IMR-90 (cell line): Measurements from ENCODE around the gene CHPT1. TPM values are rescaled to one million over a fixed set of nuclear protein-coding genes. Genes with fewer than 3 reads are reported as not detected.

Source experiments
- ATAC-seq: fragments of 200-7000 bp; cut with Tn5 transposase; 2 replicates; pipeline ENCODE4 v1.9.1; 2020; ENCODE audit warnings: low read depth, mild to moderate bottlenecking, moderate library complexity
- BruUV-seq: library from RNA; stranded (reverse); fragments of 400-500 nt; replicated peaks from 2 replicates; lab custom pipeline; 2021; lab: Mats Ljungman, UMichigan
- CTCF ChIA-PET: fragments of 300-600 bp; formaldehyde crosslinking; extraction: SDS; loops from one replicate; lab custom pipeline; 2021; ENCODE audit warnings: antibody characterized with exemption; lab: Yijun Ruan, JAX
- POLR2A ChIA-PET: fragments of 300-600 bp; sonication (Branson Sonifier 250); formaldehyde crosslinking; loops from one replicate; lab custom pipeline; 2022; ENCODE audit warnings: antibody characterized with exemption; ENCODE audit not compliant: unreplicated experiment; lab: Charles Lee
- DNase-seq: peaks from one replicate; pipeline ENCODE4 v3.0.0; 2013
- H2AFZ ChIP-seq: replicated peaks from 2 replicates; pipeline ENCODE3; 2013; ENCODE audit warnings: low read length, mild to moderate bottlenecking; ENCODE audit not compliant: poor library complexity
- H2AK5ac ChIP-seq: 2 replicates; pipeline ENCODE4 v1.6.1; 2013; ENCODE audit warnings: low read depth, low read length, inconsistent platforms
- H2AK9ac ChIP-seq: replicated peaks from 2 replicates; pipeline ENCODE3; 2013; ENCODE audit warnings: mild to moderate bottlenecking, low read depth, low read length, moderate library complexity; ENCODE audit not compliant: poor library complexity
- H2BK120ac ChIP-seq: 2 replicates; pipeline ENCODE4 v1.6.1; 2013; ENCODE audit warnings: low read depth, low read length, inconsistent platforms
- H2BK15ac ChIP-seq: 3 replicates; pipeline ENCODE4 v1.6.1; 2013; ENCODE audit warnings: low read depth, low read length, inconsistent platforms
- H2BK20ac ChIP-seq: 2 replicates; pipeline ENCODE4 v1.6.1; 2013; ENCODE audit warnings: low read depth, mild to moderate bottlenecking, inconsistent platforms, low read length, moderate library complexity
- H2BK5ac ChIP-seq: 2 replicates; pipeline ENCODE4 v1.6.1; 2013; ENCODE audit warnings: mild to moderate bottlenecking, low read depth, low read length, inconsistent platforms; ENCODE audit not compliant: poor library complexity, severe bottlenecking
- H3K14ac ChIP-seq: replicated peaks from 2 replicates; pipeline ENCODE4 v1.6.1; 2013; ENCODE audit warnings: low read depth, low read length, inconsistent platforms
- H3K18ac ChIP-seq: 2 replicates; pipeline ENCODE4 v1.6.1; 2013; ENCODE audit warnings: low read depth, low read length, control low read depth
- H3K23ac ChIP-seq: 2 replicates; pipeline ENCODE4 v1.6.1; 2013; ENCODE audit warnings: low read depth, low read length, inconsistent platforms
- H3K27ac ChIP-seq: 2 replicates; pipeline ENCODE4 v1.5.1; 2013; ENCODE audit warnings: mild to moderate bottlenecking, control low read depth, low read length; ENCODE audit not compliant: insufficient read depth
- H3K27me3 ChIP-seq: 2 replicates; pipeline ENCODE4 v1.6.1; 2013; ENCODE audit warnings: low read length; ENCODE audit not compliant: control insufficient read depth, insufficient read depth
- H3K36me3 ChIP-seq: 2 replicates; pipeline ENCODE4 v1.6.1; 2013; ENCODE audit warnings: low read length, mixed read lengths; ENCODE audit not compliant: control insufficient read depth, insufficient read depth
- H3K4ac ChIP-seq: 2 replicates; pipeline ENCODE4 v1.6.1; 2013; ENCODE audit warnings: low read depth, low read length, inconsistent platforms
- H3K4me1 ChIP-seq: 2 replicates; pipeline ENCODE4 v1.6.1; 2013; ENCODE audit warnings: low read length, mixed read lengths; ENCODE audit not compliant: control insufficient read depth, insufficient read depth
- H3K4me2 ChIP-seq: 2 replicates; pipeline ENCODE4 v1.6.1; 2013; ENCODE audit warnings: low read depth, mild to moderate bottlenecking, control low read depth, low read length, moderate library complexity
- H3K4me3 ChIP-seq: 2 replicates; pipeline ENCODE4 v1.5.1; 2013; ENCODE audit warnings: low read depth, mild to moderate bottlenecking, control low read depth, low read length, moderate library complexity; ENCODE audit not compliant: insufficient read depth
- H3K56ac ChIP-seq: 2 replicates; pipeline ENCODE4 v1.6.1; 2013; ENCODE audit warnings: low read length, inconsistent platforms; ENCODE audit not compliant: insufficient read depth; ENCODE audit errors: extremely low read depth
- H3K79me1 ChIP-seq, 2 experiments: 2 replicates each; pipeline ENCODE4 v1.6.1; 2013; ENCODE audit warnings: low read length in 2 of 2, inconsistent platforms in 1 of 2, low read depth in 1 of 2
- H3K9ac ChIP-seq: 2 replicates; pipeline ENCODE4 v1.6.1; 2013; ENCODE audit warnings: low read depth, low read length, control low read depth
- H3K9me1 ChIP-seq: 2 replicates; pipeline ENCODE4 v1.6.1; 2013; ENCODE audit warnings: low read length, inconsistent platforms; ENCODE audit not compliant: insufficient read depth
- H3K9me3 ChIP-seq: 2 replicates; pipeline ENCODE4 v1.6.1; 2013; ENCODE audit warnings: low read length; ENCODE audit not compliant: control insufficient read depth, insufficient read depth
- H4K20me1 ChIP-seq: 2 replicates; pipeline ENCODE4 v1.6.1; 2013; ENCODE audit warnings: low read length, inconsistent platforms; ENCODE audit not compliant: insufficient read depth
- H4K5ac ChIP-seq: 2 replicates; pipeline ENCODE4 v1.6.1; 2013; ENCODE audit warnings: mild to moderate bottlenecking, low read depth, low read length, control low read depth
- H4K8ac ChIP-seq, 2 experiments: 2 replicates each; pipeline ENCODE4 v1.6.1; 2013; ENCODE audit warnings: low read depth in 2 of 2, low read length in 2 of 2, control low read depth in 1 of 2, inconsistent platforms in 1 of 2
- H4K91ac ChIP-seq: 2 replicates; pipeline ENCODE4 v1.6.1; 2013; ENCODE audit warnings: low read depth, low read length, inconsistent platforms; ENCODE audit not compliant: insufficient read depth
- BHLHE40 ChIP-seq: fragments of 150-350 bp; IDR thresholded peaks from 2 replicates; pipeline ENCODE4 v1.6.1; 2016; ENCODE audit warnings: mild to moderate bottlenecking, low read depth, low read length
- CEBPB ChIP-seq: IDR thresholded peaks from 2 replicates; pipeline ENCODE4 v1.6.1; 2012; ENCODE audit warnings: low read depth, low read length, improper control_type of control experiment
- CHD1 ChIP-seq: IDR thresholded peaks from 2 replicates; pipeline ENCODE4 v1.6.1; 2012; ENCODE audit warnings: low read depth, low read length, improper control_type of control experiment
- CTCF ChIP-seq: conservative IDR thresholded peaks from 2 replicates; pipeline ENCODE4 v1.5.1; 2012; ENCODE audit warnings: mild to moderate bottlenecking, low read depth, low read length, improper control_type of control experiment
- FOS ChIP-seq: fragments of 150-350 bp; IDR thresholded peaks from 2 replicates; pipeline ENCODE4 v1.6.1; 2016; ENCODE audit warnings: low read depth, low read length
- MAZ ChIP-seq: IDR thresholded peaks from 2 replicates; pipeline ENCODE4 v1.6.1; 2012; ENCODE audit warnings: low read depth, mild to moderate bottlenecking, low read length, improper control_type of control experiment, moderate library complexity, borderline replicate concordance
- MXI1 ChIP-seq: IDR thresholded peaks from 2 replicates; pipeline ENCODE4 v1.6.1; 2012; ENCODE audit warnings: low read depth, mild to moderate bottlenecking, low read length, moderate library complexity, borderline replicate concordance
- POLR2A ChIP-seq: IDR thresholded peaks from 2 replicates; pipeline ENCODE4 v1.6.1; 2012; ENCODE audit warnings: mild to moderate bottlenecking, low read depth, low read length
- RAD21 ChIP-seq: IDR thresholded peaks from 2 replicates; pipeline ENCODE4 v1.6.1; 2012; ENCODE audit warnings: low read length, improper control_type of control experiment
- RCOR1 ChIP-seq: IDR thresholded peaks from 2 replicates; pipeline ENCODE4 v1.6.1; 2012; ENCODE audit warnings: mild to moderate bottlenecking, low read length, improper control_type of control experiment; ENCODE audit not compliant: insufficient replicate concordance
- RFX5 ChIP-seq: IDR thresholded peaks from 2 replicates; pipeline ENCODE4 v1.8.0; 2012; ENCODE audit warnings: low read depth, mild to moderate bottlenecking, low read length, moderate library complexity
- SMC3 ChIP-seq: fragments of 150-350 bp; IDR thresholded peaks from 2 replicates; pipeline ENCODE4 v1.6.1; 2016; ENCODE audit warnings: low read depth, mild to moderate bottlenecking, antibody characterized with exemption, low read length, moderate library complexity
- WGBS, 2 experiments: methylation state at CpG; one replicate each; pipeline versions ENCODE4 v1.1.5 to v1.1.7; 2013; ENCODE audit warnings: missing lambda C conversion rate in 2 of 2; ENCODE audit not compliant: insufficient read length in 1 of 2; ENCODE audit errors: extremely low coverage in 2 of 2; 5-methylcytosine and 5-hydroxymethylcytosine counted together
- dilution Hi-C: fragments of 300-500 bp; cut with HindIII; formaldehyde crosslinking; loops from one replicate; pipeline ENCODE4 v1.14.3; 2018; ENCODE audit warnings: low sequenced_read_pairs; ENCODE audit not compliant: unreplicated experiment
- in situ Hi-C: fragments of 300-500 bp; cut with MboI; formaldehyde crosslinking; loops from 3 replicates; pipeline ENCODE4 v1.14.3; 2019; ENCODE audit warnings: low sequenced_read_pairs, inconsistent platforms, mixed read lengths
- intact Hi-C: fragments of 100-400 bp; cut with micrococcal nuclease; formaldehyde crosslinking; loops from 2 replicates; pipeline ENCODE4 v1.10.0; 2022
- polyA plus RNA-seq, 3 experiments: library from polyadenylated mRNA; depleted of rRNA; stranded (reverse); fragments of >200 nt; gene quantifications; 2 replicates each; pipeline ENCODE4 v1.2.3, GENCODE V29; 2012; ENCODE audit warnings: low replicate concordance in 1 of 3
- total RNA-seq: library from RNA; depleted of rRNA; stranded (reverse); fragments of >200 nt; gene quantifications from 2 replicates; pipeline ENCODE4 v1.2.3, GENCODE V29; 2012
- TF ChIP-seq, protein P1 (sequence below): fragments of 150-350 bp; IDR thresholded peaks from 2 replicates; pipeline ENCODE4 v1.6.1; 2017; ENCODE audit warnings: mild to moderate bottlenecking, antibody characterized with exemption, low read length, low read depth
- TF ChIP-seq, protein P2 (sequence below): fragments of 150-350 bp; IDR thresholded peaks from 2 replicates; pipeline ENCODE4 v1.6.1; 2016; ENCODE audit warnings: low read depth, mild to moderate bottlenecking, low read length, moderate library complexity, borderline replicate concordance

CHPT1 gene
- total and polyA plus RNA-seq, 2 of the 4 experiments (the other 2 are of a cell fraction), result 8.1 to 11.7 TPM

GRCh38 chr12:101653030-101653429 lies 44.4 kb upstream of the CHPT1 start:
- no peaks in the 10 kb centered on the region for H3K9me3 ChIP-seq
- H3K56ac ChIP-seq, result no peak overlapping the region
- ATAC-seq, result no peak
- no TSS peak for BruUV-seq
- H2AFZ ChIP-seq, result no peak overlapping the region
- no peak overlapping the region for H3K4ac ChIP-seq
- no peak overlapping the region for H2AK5ac ChIP-seq
- no peak overlapping the region for H3K9ac ChIP-seq
- no peaks in the 10 kb centered on the region for H3K4me1 ChIP-seq
- no peak overlapping the region for H2AK9ac ChIP-seq
- H4K91ac ChIP-seq, result no peak overlapping the region
- no peak overlapping the region for H4K5ac ChIP-seq
- in situ Hi-C loops, result no loop called here
- DNase-seq, result no peak
- H4K20me1 ChIP-seq, result no peaks in the 10 kb centered on the region
- H3K23ac ChIP-seq, result no peak overlapping the region
- intact Hi-C loops, result loop anchor here (1.0 kb wide), 1 partner anchor 46 kb away; no protein-coding TSS in a partner anchor
- H3K18ac ChIP-seq, result no peak overlapping the region
- H2BK5ac ChIP-seq, result no peak overlapping the region
- H3K4me3 ChIP-seq, result no peak overlapping the region
- WGBS, 2 experiments, result no CpG with 5 or more reads among the region's 3 CpGs
- TF ChIP-seq, protein P1, sequence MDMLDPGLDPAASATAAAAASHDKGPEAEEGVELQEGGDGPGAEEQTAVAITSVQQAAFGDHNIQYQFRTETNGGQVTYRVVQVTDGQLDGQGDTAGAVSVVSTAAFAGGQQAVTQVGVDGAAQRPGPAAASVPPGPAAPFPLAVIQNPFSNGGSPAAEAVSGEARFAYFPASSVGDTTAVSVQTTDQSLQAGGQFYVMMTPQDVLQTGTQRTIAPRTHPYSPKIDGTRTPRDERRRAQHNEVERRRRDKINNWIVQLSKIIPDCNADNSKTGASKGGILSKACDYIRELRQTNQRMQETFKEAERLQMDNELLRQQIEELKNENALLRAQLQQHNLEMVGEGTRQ, result no peak
- no peak for TF ChIP-seq RCOR1
- no peak for TF ChIP-seq CHD1
- TF ChIP-seq MAZ, result no peak
- TF ChIP-seq POLR2A, result no peak
- TF ChIP-seq, protein P2, sequence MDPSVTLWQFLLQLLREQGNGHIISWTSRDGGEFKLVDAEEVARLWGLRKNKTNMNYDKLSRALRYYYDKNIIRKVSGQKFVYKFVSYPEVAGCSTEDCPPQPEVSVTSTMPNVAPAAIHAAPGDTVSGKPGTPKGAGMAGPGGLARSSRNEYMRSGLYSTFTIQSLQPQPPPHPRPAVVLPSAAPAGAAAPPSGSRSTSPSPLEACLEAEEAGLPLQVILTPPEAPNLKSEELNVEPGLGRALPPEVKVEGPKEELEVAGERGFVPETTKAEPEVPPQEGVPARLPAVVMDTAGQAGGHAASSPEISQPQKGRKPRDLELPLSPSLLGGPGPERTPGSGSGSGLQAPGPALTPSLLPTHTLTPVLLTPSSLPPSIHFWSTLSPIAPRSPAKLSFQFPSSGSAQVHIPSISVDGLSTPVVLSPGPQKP, result no peak
- TF ChIP-seq RFX5, result no peak
- TF ChIP-seq FOS, result no peak
- no peak for TF ChIP-seq CTCF
- TF ChIP-seq BHLHE40, result no peak
- no peak for TF ChIP-seq MXI1
- no peak for TF ChIP-seq RAD21
- no peak for TF ChIP-seq SMC3
- TF ChIP-seq CEBPB, result no peak
- H4K8ac ChIP-seq, result no peak overlapping the region
- no peak overlapping the region for H2BK20ac ChIP-seq
- no peaks in the 10 kb centered on the region for H3K36me3 ChIP-seq
- H3K27ac ChIP-seq, result no peak overlapping the region
- no peak overlapping the region for H2BK15ac ChIP-seq
- H3K4me2 ChIP-seq, result no peak overlapping the region
- H2BK120ac ChIP-seq, result no peak overlapping the region
- ChIA-PET POLR2A (no interaction called here), CTCF (no interaction called here)
- H3K14ac ChIP-seq, result no peak overlapping the region
- no peaks in the 10 kb centered on the region for H3K79me1 ChIP-seq
- dilution Hi-C loops, result no loop called here
- H3K27me3 ChIP-seq, result no peaks in the 10 kb centered on the region
- H3K9me1 ChIP-seq, result no peaks in the 10 kb centered on the region
